NK-92 (cell line): ENCODE measurements around the gene PTGS1.
"Not testable (repeated sequence)": the region's sequence is repeated elsewhere in the genome, so short reads cannot be mapped to it uniquely, and the experiment has no call there.

Source experiments
- DNase-seq: peaks from one replicate; lab custom pipeline; 2025; ENCODE audit not compliant: unreplicated experiment; lab: John Stamatoyannopoulos, UW

The PTGS1 gene

DNA sequence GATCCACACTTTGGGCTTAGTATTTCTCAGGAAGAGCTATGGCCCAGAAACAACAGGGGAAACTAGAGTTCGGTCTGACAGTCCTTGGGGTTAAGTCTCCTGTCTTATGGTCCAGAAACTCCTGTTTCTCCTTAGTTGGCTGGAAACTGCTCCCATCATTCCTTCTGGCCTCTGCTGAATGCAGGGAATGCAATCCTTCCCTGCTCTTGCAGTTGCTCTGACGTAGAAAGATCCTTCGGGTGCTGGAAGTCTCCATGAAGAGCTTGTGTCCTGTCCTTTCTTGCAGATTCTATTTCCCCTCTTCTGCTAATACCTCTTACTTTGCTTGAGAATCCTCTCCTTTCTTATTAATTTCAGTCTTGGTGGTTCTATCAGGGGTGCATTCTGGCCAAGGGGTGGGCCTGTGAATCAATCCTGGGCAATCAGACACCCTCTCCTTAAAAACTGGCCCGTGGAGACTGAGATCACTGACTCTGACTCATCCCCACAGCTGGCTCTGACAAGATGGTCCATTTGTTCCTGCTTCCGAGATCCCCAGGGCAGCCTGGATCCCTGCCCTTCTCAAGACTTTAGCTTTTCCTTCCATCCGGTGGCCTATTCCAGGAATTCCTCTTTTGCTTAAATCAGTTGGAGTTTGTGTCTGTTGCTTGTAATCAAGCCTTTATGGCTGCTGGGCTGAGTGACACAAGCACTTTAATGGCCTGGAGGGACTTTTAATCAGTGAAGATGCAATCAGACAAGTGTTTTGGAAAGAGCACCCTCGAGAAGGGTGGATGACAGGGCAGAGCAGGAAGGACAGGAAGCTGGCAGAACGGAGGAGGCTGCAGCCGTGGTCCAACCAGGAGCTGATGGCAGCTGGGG lies 23.7 kb downstream of the PTGS1 start:
- no peak for DNase-seq

DNA sequence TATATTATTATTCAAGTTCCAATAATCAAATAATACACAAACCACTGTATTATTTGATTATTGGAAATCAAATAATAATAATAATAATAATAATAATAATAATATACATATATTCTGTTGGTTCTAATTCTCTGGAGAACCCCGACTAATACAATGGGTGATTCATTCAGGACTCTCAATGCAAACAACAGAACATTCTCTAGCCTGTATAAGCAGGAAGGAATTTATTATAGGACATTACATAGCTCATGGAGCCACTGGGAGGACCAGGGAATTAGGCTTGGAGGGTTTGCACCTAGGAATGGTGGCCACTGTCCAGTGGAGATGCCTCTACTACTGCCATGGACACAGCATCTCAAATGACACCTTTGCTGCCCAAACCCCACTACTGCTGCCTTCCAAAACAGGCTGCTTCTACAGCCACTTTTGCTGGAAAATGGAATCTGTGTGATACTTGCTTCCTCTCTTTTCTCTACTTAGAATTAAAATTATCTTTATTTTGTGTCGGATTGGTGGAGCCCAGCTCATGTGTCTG lies 25.9 kb downstream of the PTGS1 start:
- no peak for DNase-seq

- no peak for DNase-seq
Observed at GRCh38 chr9:122397749-122398148, 26.9 kb downstream of the PTGS1 start.

GRCh38 chr9:122398371-122398924 lies 27.6 kb downstream of the PTGS1 start:
- DNase-seq = no peak

DNA sequence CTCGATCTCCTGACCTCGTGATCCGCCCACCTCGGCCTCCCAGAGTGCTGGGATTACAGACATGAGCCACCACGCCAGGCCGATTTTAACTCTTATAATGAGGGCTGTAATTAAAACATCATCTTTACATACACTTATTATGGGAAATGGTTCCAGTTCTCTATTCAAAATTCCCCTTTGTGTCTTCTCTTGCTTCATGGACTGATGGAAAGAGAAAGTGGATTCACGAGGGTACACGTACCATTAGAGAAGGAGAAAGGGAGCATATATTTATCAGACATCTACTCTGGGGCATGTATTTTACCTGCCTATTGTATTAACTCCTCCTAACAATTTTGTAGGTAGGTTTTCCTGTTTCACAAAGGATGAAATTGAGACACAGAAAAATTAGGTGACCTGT lies 31.1 kb downstream of the PTGS1 start:
- DNase-seq = no peak

GRCh38 chr9:122402403-122402871 lies 31.6 kb downstream of the PTGS1 start:
- no peak for DNase-seq

- no peak for DNase-seq
Observed at GRCh38 chr9:122402874-122403273, 32.0 kb downstream of the PTGS1 start.

- no peak for DNase-seq
Observed at GRCh38 chr9:122403381-122404000, 32.7 kb downstream of the PTGS1 start.

DNA sequence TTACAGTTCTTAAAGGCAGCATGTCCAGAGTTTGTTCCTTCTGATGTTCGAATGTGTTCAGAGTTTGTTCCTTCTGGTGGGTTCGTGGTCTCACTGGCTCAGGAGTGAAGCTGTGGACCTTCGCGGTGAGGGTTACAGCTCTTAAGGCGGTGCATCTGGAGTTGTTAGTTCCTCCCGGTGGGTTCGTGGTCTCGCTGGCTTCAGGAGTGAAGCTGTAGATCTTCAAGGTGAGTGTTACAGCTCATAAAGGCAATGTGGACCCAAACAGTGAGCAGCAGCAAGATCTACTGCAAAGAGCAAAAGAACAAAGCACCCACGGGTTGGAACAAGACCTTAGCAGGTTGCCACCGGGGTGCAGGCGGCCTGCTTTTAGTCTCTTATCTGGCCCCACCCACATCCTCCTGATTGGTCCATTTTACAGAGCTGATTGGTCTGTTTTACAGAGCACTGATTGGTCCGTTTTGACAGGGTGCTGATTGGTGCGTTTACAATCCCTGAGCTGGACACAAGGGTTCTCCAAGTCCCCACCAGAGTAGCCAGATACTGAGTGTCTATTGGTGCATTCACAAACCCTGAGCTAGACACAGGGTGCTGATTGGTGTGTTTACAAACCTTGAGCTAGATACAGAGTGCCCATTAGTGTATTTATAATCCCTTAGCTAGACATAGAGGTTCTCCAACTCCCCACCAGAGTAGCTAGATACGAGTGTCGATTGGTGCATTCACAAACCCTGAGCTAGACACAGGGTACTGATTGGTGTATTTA lies 34.7 kb downstream of the PTGS1 start:
- DNase-seq = not testable (repeated sequence)

GRCh38 chr9:122406070-122406890 lies 35.5 kb downstream of the PTGS1 start:
- no peak for DNase-seq

DNA sequence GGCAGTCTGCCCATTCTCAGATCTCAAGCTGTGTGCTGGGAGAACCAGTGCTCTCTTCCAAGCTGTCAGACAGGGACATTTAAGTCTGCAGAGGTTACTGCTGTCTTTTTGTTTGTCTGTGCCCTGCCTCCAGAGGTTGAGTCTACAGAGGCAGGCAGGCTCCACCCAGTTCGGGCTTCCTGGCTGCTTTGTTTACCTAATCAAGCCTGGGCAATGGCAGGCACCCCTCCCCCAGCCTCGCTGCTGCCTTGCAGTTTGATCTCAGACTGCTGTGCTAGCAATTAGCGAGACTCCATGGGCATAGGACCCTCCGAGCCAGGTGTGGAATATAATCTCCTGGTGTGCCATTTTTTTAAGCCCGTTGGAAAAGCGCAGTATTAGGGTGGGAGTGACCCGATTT lies 43.3 kb downstream of the PTGS1 start:
- not testable (repeated sequence) for DNase-seq

DNA sequence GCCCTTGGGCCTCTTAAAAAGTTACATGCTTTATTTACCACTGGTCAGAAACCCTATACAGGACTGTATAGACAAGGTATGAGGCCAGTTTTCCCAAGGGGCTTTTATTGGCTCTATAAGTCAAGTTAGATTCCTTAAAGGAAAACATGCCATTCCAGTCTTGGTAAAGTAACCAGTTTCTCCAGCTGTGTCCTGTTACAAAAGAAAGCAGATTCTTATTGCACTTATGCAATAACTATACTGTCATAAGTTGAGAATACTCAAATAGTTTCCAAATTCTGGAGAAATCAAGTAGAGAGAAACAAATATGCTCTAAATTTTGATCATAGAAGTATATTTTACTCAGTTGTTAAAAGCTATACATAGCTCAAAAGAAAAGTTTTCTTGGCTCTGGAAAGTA lies 47.2 kb downstream of the PTGS1 start:
- DNase-seq = no peak

GRCh38 chr9:122420315-122420714 lies 49.5 kb downstream of the PTGS1 start:
- no peak for DNase-seq

DNA sequence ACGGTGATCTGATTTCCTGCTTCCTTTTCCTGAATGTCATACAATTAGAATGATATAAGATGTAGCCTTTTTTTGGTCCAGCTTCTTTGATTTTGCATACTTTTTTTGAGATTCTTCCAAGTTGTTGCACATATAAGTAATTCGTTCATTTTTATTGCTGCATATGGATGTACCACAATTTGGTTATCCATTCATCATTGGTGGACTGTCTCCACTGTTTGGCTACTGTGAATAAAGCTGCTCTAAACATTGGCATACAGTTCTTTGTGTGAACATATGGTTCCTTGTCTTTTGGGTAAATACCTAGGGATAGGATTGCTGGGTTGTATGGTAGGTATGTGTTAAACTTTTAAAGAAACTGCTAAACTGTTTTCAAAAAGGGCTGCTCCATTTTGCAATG lies 54.3 kb downstream of the PTGS1 start:
- no peak for DNase-seq

DNA sequence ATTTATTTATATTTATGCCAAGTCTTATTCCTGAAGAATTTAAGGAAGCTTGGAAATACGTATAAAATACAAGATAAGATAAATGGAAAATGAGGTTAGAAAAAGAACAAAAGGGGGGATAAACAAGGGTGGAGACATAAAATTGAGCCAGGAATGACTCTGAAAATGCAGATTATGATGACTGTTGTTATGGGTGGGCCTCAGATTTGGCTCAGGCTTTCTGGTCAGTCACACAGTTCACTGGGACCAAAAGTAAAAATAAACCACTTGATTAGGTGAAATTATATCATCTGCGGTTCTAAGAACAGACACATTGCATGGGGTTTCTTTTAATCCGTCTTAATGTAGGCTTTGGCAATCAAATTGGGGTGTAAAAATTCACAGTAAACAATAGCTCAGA lies 55.9 kb downstream of the PTGS1 start:
- no peak for DNase-seq

DNA sequence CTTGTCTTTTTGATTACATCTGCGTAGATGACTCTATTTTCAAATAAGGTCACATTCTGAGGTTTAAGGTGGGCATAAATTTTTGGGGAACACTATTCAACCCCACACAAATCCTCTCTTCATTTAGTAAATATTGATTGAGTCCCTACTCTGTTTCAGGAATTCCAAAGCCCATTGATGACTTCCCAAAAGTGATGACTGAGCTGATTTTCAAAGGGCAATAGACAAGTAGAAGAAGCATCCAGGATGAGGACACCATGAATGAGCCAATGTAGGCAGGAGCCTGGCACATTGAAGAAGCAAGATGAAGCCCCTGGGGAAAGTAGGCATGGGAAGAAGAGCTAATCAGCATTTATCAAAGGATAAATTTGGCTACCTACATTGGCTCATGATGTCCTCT lies 71.7 kb downstream of the PTGS1 start:
- no peak for DNase-seq

GRCh38 chr9:122444041-122444733 lies 73.4 kb downstream of the PTGS1 start:
- no peak for DNase-seq
